KMS-11 (cell line): ENCODE results near the gene SYNPO2.

Experiments
- H2AFZ ChIP-seq: fragments of 200-600 bp; sonication (generic); 2 replicates; pipeline ENCODE4 v1.6.1; 2016; ENCODE audit warnings: antibody characterized with exemption, mixed run types, low read depth
- H3K27ac ChIP-seq: fragments of 200-600 bp; sonication (generic); 2 replicates; pipeline ENCODE4 v1.6.1; 2016; ENCODE audit warnings: mild to moderate bottlenecking, mixed run types
- H3K27me3 ChIP-seq: fragments of 200-600 bp; sonication (generic); 2 replicates; pipeline ENCODE4 v1.6.1; 2017; ENCODE audit warnings: mild to moderate bottlenecking, low read depth, mixed run types, moderate library complexity; ENCODE audit not compliant: insufficient read depth
- H3K36me3 ChIP-seq: fragments of 200-600 bp; sonication (generic); 2 replicates; pipeline ENCODE4 v1.6.1; 2017; ENCODE audit warnings: mild to moderate bottlenecking, mixed run types; ENCODE audit not compliant: insufficient read depth
- H3K4me1 ChIP-seq: fragments of 200-600 bp; sonication (generic); 2 replicates; pipeline ENCODE4 v1.6.1; 2016; ENCODE audit warnings: mild to moderate bottlenecking, low read depth, mixed run types; ENCODE audit not compliant: poor library complexity, severe bottlenecking
- H3K4me2 ChIP-seq: fragments of 200-600 bp; sonication (generic); 2 replicates; pipeline ENCODE4 v1.7.0; 2016; ENCODE audit warnings: mild to moderate bottlenecking, mixed run types
- H3K4me3 ChIP-seq: fragments of 200-600 bp; sonication (generic); IDR thresholded peaks from 2 replicates; pipeline ENCODE4 v1.6.1; 2017; ENCODE audit warnings: low read depth, low read length, mixed read lengths; ENCODE audit not compliant: insufficient read depth
- H3K79me2 ChIP-seq: fragments of 200-600 bp; sonication (generic); 2 replicates; pipeline ENCODE4 v1.6.1; 2016; ENCODE audit warnings: low read depth, mixed run types; ENCODE audit not compliant: insufficient read depth
- H3K9ac ChIP-seq: fragments of 200-600 bp; sonication (generic); 2 replicates; pipeline ENCODE4 v1.6.1; 2016; ENCODE audit warnings: mild to moderate bottlenecking, mixed run types
- H4K20me1 ChIP-seq: fragments of 200-600 bp; sonication (generic); 2 replicates; pipeline ENCODE4 v1.6.1; 2016; ENCODE audit warnings: mild to moderate bottlenecking, mixed run types; ENCODE audit not compliant: insufficient read depth
- CTCF ChIP-seq: fragments of 200-600 bp; sonication (generic); conservative IDR thresholded peaks from 2 replicates; pipeline ENCODE4 v1.6.1; 2017; ENCODE audit warnings: low read depth, mild to moderate bottlenecking, antibody characterized with exemption, low read length, moderate library complexity, mixed read lengths

Gene SYNPO2

GRCh38 chr4:119100655-119101054 is 212.0 kb downstream of the SYNPO2 start:
- H2AFZ ChIP-seq, result no peak overlapping the region
- H3K36me3 ChIP-seq, result no peaks in the 10 kb centered on the region
- TF ChIP-seq CTCF, result no peak
- no peaks in the 10 kb centered on the region for H3K4me1 ChIP-seq
- no peak overlapping the region for H3K4me2 ChIP-seq
- H3K4me3 ChIP-seq, result no peak overlapping the region
- H4K20me1 ChIP-seq, result no peaks in the 10 kb centered on the region
- H3K9ac ChIP-seq, result no peak overlapping the region
- H3K79me2 ChIP-seq, result no peaks in the 10 kb centered on the region
- no peak overlapping the region for H3K27ac ChIP-seq
- no peaks in the 10 kb centered on the region for H3K27me3 ChIP-seq

GRCh38 chr4:119103263-119103662 is 214.6 kb downstream of the SYNPO2 start:
- H3K27ac ChIP-seq, result no peak overlapping the region
- no peak overlapping the region for H2AFZ ChIP-seq
- no peaks in the 10 kb centered on the region for H3K27me3 ChIP-seq
- no peak overlapping the region for H3K9ac ChIP-seq
- H3K4me2 ChIP-seq, result no peak overlapping the region
- no peaks in the 10 kb centered on the region for H4K20me1 ChIP-seq
- no peaks in the 10 kb centered on the region for H3K79me2 ChIP-seq
- H3K36me3 ChIP-seq, result no peaks in the 10 kb centered on the region
- H3K4me1 ChIP-seq, result no peaks in the 10 kb centered on the region
- TF ChIP-seq CTCF, result no peak
- H3K4me3 ChIP-seq, result no peak overlapping the region

- no peak overlapping the region for H2AFZ ChIP-seq
- no peak overlapping the region for H3K27ac ChIP-seq
- no peak for TF ChIP-seq CTCF
- H3K9ac ChIP-seq, result no peak overlapping the region
- H3K4me3 ChIP-seq, result no peak overlapping the region
- no peaks in the 10 kb centered on the region for H3K27me3 ChIP-seq
- no peaks in the 10 kb centered on the region for H3K79me2 ChIP-seq
- H3K36me3 ChIP-seq, result no peaks in the 10 kb centered on the region
- no peaks in the 10 kb centered on the region for H3K4me1 ChIP-seq
- no peaks in the 10 kb centered on the region for H4K20me1 ChIP-seq
- H3K4me2 ChIP-seq, result no peak overlapping the region
Measured at GRCh38 chr4:119104644-119105273, 216.1 kb downstream of the SYNPO2 start.

GRCh38 chr4:119105605-119106004 is 217.0 kb downstream of the SYNPO2 start:
- H3K27ac ChIP-seq, result no peak overlapping the region
- H4K20me1 ChIP-seq, result no peaks in the 10 kb centered on the region
- H3K4me1 ChIP-seq, result no peaks in the 10 kb centered on the region
- no peak overlapping the region for H3K4me2 ChIP-seq
- no peaks in the 10 kb centered on the region for H3K27me3 ChIP-seq
- no peaks in the 10 kb centered on the region for H3K36me3 ChIP-seq
- no peak for TF ChIP-seq CTCF
- no peak overlapping the region for H3K9ac ChIP-seq
- H2AFZ ChIP-seq, result no peak overlapping the region
- no peaks in the 10 kb centered on the region for H3K79me2 ChIP-seq
- H3K4me3 ChIP-seq, result no peak overlapping the region
